Glutamatergic neuron (in vitro differentiated cells): ENCODE results near the gene CEND1. TPM values are rescaled to one million over a fixed set of nuclear protein-coding genes. Genes with fewer than 3 reads are reported as not detected.

Experiments used
- DNase-seq: peaks from one replicate; pipeline ENCODE4 v3.0.0; 2022
- H3K27ac Mint-ChIP-seq: one replicate; pipeline ENCODE4 v1.8.0; 2020; ENCODE audit warnings: mild to moderate bottlenecking, mixed read lengths, inconsistent platforms; ENCODE audit not compliant: unreplicated experiment
- H3K27me3 Mint-ChIP-seq: one replicate; pipeline ENCODE4 v1.8.0; 2020; ENCODE audit warnings: mild to moderate bottlenecking, moderate library complexity, mixed read lengths, inconsistent platforms; ENCODE audit not compliant: unreplicated experiment
- H3K36me3 Mint-ChIP-seq: one replicate; pipeline ENCODE4 v1.8.0; 2020; ENCODE audit warnings: mild to moderate bottlenecking, mixed read lengths, inconsistent platforms; ENCODE audit not compliant: unreplicated experiment
- H3K4me1 Mint-ChIP-seq: one replicate; pipeline ENCODE4 v1.8.0; 2020; ENCODE audit warnings: mild to moderate bottlenecking, low read depth, mixed read lengths, inconsistent platforms; ENCODE audit not compliant: unreplicated experiment
- H3K4me3 Mint-ChIP-seq: one replicate; pipeline ENCODE4 v1.8.0; 2020; ENCODE audit warnings: mild to moderate bottlenecking, mixed read lengths, inconsistent platforms; ENCODE audit not compliant: unreplicated experiment
- H3K9me3 Mint-ChIP-seq: one replicate; pipeline ENCODE4 v1.8.0; 2020; ENCODE audit warnings: mild to moderate bottlenecking, moderate library complexity, mixed read lengths, inconsistent platforms; ENCODE audit not compliant: unreplicated experiment
- total RNA-seq: library from RNA; stranded (reverse); fragmentation: NEBNext Ultra II Directional; extraction: Animal tissue kit (Norgen Biotek cat#: 25700); gene quantifications from one replicate; pipeline ENCODE4 v1.2.1, GENCODE V29; 2021; ENCODE audit not compliant: unreplicated experiment
- TF ChIP-seq, protein P1 (sequence below): fragments of 200-600 bp; sonication (generic); IDR thresholded peaks from one replicate; pipeline ENCODE4 v1.5.0; 2021; ENCODE audit not compliant: partially characterized antibody, unreplicated experiment

Gene CEND1
- total RNA-seq, 1 donor from 2014 or later: 58.7 TPM

DNA sequence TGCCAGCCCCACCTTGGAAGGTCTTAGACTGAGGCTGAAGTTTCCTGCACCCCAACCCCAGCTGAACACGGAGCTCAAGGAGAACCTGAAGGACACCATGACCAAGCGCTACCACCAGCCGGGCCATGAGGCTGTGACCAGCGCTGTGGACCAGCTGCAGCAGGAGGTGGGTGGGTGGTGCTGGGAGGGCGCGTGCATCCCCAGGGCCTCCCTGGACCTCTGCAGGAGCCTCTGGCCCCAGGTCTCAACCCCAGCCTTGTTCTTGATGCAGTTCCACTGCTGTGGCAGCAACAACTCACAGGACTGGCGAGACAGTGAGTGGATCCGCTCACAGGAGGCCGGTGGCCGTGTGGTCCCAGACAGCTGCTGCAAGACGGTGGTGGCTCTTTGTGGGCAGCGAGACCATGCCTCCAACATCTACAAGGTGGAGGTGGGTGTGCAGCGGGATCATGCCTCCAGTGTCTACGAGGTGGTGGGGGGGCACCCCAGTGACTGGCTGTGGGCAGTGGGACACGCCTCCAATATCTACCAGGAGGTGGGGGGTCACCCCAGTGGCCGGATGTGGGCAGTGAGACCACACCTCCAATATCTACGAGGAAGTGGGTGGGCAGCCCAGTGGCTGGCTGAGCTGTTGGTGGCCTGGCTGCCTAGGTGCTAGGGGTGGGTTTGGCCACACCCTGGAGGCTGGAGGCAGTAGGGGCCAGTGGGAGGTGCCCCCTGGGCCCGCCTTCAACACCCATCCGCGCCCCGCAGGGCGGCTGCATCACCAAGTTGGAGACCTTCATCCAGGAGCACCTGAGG, 47.5 kb upstream of the CEND1 start:
- peaks cover 23% of the 10 kb centered on the region for H3K27me3 Mint-ChIP-seq
- no peaks in the 10 kb centered on the region for H3K36me3 Mint-ChIP-seq
- H3K9me3 Mint-ChIP-seq: peaks cover 26% of the 10 kb centered on the region
- DNase-seq: no peak
- peaks cover 18% of the 10 kb centered on the region for H3K4me1 Mint-ChIP-seq
- TF ChIP-seq, protein P1, sequence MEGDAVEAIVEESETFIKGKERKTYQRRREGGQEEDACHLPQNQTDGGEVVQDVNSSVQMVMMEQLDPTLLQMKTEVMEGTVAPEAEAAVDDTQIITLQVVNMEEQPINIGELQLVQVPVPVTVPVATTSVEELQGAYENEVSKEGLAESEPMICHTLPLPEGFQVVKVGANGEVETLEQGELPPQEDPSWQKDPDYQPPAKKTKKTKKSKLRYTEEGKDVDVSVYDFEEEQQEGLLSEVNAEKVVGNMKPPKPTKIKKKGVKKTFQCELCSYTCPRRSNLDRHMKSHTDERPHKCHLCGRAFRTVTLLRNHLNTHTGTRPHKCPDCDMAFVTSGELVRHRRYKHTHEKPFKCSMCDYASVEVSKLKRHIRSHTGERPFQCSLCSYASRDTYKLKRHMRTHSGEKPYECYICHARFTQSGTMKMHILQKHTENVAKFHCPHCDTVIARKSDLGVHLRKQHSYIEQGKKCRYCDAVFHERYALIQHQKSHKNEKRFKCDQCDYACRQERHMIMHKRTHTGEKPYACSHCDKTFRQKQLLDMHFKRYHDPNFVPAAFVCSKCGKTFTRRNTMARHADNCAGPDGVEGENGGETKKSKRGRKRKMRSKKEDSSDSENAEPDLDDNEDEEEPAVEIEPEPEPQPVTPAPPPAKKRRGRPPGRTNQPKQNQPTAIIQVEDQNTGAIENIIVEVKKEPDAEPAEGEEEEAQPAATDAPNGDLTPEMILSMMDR: no peak
- H3K27ac Mint-ChIP-seq: peak overlapping the region; percentile 97
- H3K4me3 Mint-ChIP-seq: peak overlapping the region; percentile 7

DNA sequence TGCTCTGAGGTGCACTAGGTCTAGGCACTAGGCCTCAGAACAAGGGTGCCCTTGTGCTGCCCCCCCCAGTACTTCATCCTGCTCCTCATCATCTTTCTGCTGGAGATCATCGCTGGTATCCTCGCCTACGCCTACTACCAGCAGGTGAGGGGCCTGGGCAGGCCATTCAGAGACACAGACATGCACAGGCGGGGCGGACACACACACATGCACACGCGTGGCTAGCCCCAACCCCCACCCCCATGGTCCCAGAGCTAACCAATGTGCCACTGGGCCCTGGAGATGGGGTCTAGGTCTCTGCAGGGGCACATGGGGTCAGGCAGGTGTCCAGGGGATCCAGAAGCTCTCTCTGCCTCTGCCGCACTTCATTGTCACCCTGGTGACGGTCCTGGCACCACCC, 46.8 kb upstream of the CEND1 start:
- TF ChIP-seq, protein P1: no peak
- peaks cover 24% of the 10 kb centered on the region for H3K27me3 Mint-ChIP-seq
- DNase-seq: no peak
- no peaks in the 10 kb centered on the region for H3K36me3 Mint-ChIP-seq
- H3K4me3 Mint-ChIP-seq: no peak overlapping the region
- H3K9me3 Mint-ChIP-seq: peaks cover 28% of the 10 kb centered on the region
- peaks cover 20% of the 10 kb centered on the region for H3K4me1 Mint-ChIP-seq
- H3K27ac Mint-ChIP-seq: no peak overlapping the region

DNA sequence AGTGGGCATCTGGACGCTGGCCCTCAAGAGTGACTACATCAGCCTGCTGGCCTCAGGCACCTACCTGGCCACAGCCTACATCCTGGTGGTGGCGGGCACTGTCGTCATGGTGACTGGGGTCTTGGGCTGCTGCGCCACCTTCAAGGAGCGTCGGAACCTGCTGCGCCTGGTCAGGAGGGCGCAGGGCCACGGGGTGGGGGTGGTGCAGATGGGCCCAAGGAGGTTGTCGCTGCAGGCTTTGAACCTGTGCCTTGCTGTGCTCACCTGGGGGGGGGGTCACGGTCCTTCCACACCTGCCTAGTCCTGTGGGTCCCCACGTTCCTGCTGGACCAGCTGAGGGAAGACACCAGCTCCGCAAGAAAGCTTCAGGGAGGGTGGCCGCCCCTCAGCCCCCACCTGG, 46.4 kb upstream of the CEND1 start:
- Mint-ChIP-seq H3K27me3 (peaks cover 26% of the 10 kb centered on the region), H3K36me3 (no peaks in the 10 kb centered on the region), H3K4me3 (no peak overlapping the region), H3K4me1 (peaks cover 20% of the 10 kb centered on the region), H3K9me3 (peaks cover 28% of the 10 kb centered on the region), H3K27ac (no peak overlapping the region)
- DNase-seq: no peak
- TF ChIP-seq, protein P1: no peak

DNA sequence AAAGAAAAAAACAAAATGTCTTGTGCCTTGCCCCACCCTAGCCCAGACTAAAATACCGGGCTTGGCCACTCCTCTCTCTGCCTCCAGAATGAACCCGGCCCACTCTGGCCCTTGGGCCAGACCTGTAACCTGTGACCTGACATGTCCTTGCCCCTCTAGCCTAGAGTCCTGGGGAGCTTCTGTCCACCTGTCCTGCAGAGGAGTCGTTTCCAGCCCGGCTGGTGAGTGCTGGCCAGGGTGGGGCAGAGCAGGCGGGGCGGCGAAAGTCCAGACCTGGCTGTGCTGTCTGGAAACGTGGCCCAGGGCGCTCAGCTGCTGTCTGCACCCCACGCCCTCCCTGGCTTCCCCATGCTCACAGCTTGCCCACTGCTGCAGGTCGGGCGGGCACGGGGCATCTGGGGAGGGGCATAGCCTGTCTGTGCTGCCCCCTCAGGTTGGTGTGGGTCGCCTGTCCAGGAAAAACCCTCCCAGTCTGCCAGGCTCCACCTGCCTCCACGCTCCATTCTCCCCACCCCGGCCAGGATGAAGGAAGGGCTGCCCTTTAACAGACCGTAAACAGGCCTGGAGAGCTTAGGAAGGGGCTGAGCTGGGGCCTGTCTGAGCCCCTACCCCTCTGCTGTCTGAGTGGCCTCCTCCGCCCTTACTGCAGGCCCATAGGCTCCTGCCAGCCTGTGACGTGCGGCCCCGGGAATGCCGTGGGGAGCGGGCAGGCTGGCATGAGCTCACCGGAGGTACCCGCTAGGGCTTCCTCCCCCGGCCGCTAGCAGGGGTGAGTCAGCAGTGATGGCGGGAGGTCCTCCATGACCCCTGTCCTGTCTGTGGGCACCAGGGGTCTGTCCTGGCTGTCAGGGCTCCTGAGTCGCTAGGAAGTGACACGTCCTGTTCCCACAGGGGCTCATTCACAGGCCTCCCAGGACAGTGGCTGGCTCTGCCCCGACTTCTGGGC, 44.8 kb upstream of the CEND1 start:
- DNase-seq: peak; percentile 22
- H3K27ac Mint-ChIP-seq: peak overlapping the region; percentile 92
- H3K4me1 Mint-ChIP-seq: peaks cover 10% of the 10 kb centered on the region
- H3K9me3 Mint-ChIP-seq: peaks cover 14% of the 10 kb centered on the region
- peak overlapping the region; percentile 92 for H3K4me3 Mint-ChIP-seq
- TF ChIP-seq, protein P1: no peak
- no peaks in the 10 kb centered on the region for H3K36me3 Mint-ChIP-seq
- H3K27me3 Mint-ChIP-seq: peaks cover 21% of the 10 kb centered on the region
